H1 (cell line): ENCODE data around the gene SENP1. TPM values are rescaled to one million over a fixed set of nuclear protein-coding genes. Genes with fewer than 3 reads are reported as not detected.

Experiments
- CTCF ChIA-PET: fragments of 300-600 bp; sonication (Branson Sonifier 250); formaldehyde crosslinking; loops from one replicate; lab custom pipeline; 2021; ENCODE audit not compliant: partially characterized antibody; lab: Charles Lee
- POLR2A ChIA-PET: fragments of 300-600 bp; sonication (Branson Sonifier 250); formaldehyde crosslinking; loops from one replicate; lab custom pipeline; 2021; ENCODE audit warnings: inconsistent platforms; ENCODE audit not compliant: partially characterized antibody; lab: Charles Lee
- DNase-seq, 2 experiments: peaks; one replicate each; pipeline versions ENCODE4 v3.0.0 to v3.0.0-alpha.2; 2010 to 2022; ENCODE audit warnings: low spot score in 2 of 2, low read depth in 1 of 2, mixed read lengths in 1 of 2
- FAIRE-seq: peaks from 2 replicates; lab custom pipeline; 2011; peaks lifted over from hg19 to GRCh38; lab: Jason Lieb, UNC
- H2AFZ ChIP-seq: 2 replicates; pipeline ENCODE4 v1.8.1; 2012; ENCODE audit warnings: low read length, inconsistent platforms
- H2AK5ac ChIP-seq: 2 replicates; pipeline ENCODE4 v1.6.1; 2013; ENCODE audit warnings: low read depth, low read length
- H2BK120ac ChIP-seq: replicated peaks from 2 replicates; pipeline ENCODE3; 2013; ENCODE audit warnings: low read depth, low read length, inconsistent platforms
- H2BK12ac ChIP-seq: 2 replicates; pipeline ENCODE4 v1.6.1; 2013; ENCODE audit warnings: low read depth, low read length
- H2BK15ac ChIP-seq: 2 replicates; pipeline ENCODE4 v1.6.1; 2013; ENCODE audit warnings: low read length
- H2BK20ac ChIP-seq: 2 replicates; pipeline ENCODE4 v1.6.1; 2013; ENCODE audit warnings: low read length
- H2BK5ac ChIP-seq: 2 replicates; pipeline ENCODE4 v1.6.1; 2013; ENCODE audit warnings: low read depth, low read length
- H3K14ac ChIP-seq: 2 replicates; pipeline ENCODE4 v1.6.1; 2013; ENCODE audit warnings: inconsistent platforms; ENCODE audit not compliant: insufficient read length
- H3K18ac ChIP-seq: 2 replicates; pipeline ENCODE4 v1.6.1; 2013; ENCODE audit warnings: low read length; ENCODE audit errors: extremely low read depth
- H3K23ac ChIP-seq: 2 replicates; pipeline ENCODE4 v1.6.1; 2013; ENCODE audit warnings: inconsistent platforms; ENCODE audit not compliant: insufficient read length
- H3K23me2 ChIP-seq: 2 replicates; pipeline ENCODE4 v1.6.1; 2013; ENCODE audit warnings: low read depth, low read length
- H3K27ac ChIP-seq: 2 replicates; pipeline ENCODE4 v1.6.1; 2011; ENCODE audit warnings: low read depth, low read length, inconsistent platforms
- H3K27me3 ChIP-seq, 4 experiments: replicated peaks in 1 of 4; 1 replicate in 1 of 4; 2 replicates in 3 of 4; pipeline versions ENCODE4 v1.6.1 to v1.8.1; 2011 to 2013; ENCODE audit warnings: low read length in 3 of 4, mild to moderate bottlenecking in 3 of 4, inconsistent platforms in 2 of 4, mixed read lengths in 2 of 4, moderate library complexity in 1 of 4; ENCODE audit not compliant: control insufficient read depth in 3 of 4, insufficient read depth in 3 of 4; ENCODE audit errors: extremely low read depth in 1 of 4
- H3K36me3 ChIP-seq, 4 experiments: 2 replicates each; pipeline versions ENCODE4 v1.6.1 to v1.8.1; 2011 to 2013; ENCODE audit warnings: mild to moderate bottlenecking in 4 of 4, low read length in 3 of 4, moderate library complexity in 2 of 4, control low read depth in 1 of 4, inconsistent platforms in 1 of 4; ENCODE audit not compliant: insufficient read depth in 4 of 4, control insufficient read depth in 2 of 4
- H3K4ac ChIP-seq: replicated peaks from 2 replicates; pipeline ENCODE3; 2013; ENCODE audit warnings: low read length, low read depth, mixed read lengths, inconsistent platforms; ENCODE audit not compliant: insufficient read length
- H3K4me1 ChIP-seq, 4 experiments: replicated peaks in 1 of 4; 1 replicate in 1 of 4; 2 replicates in 3 of 4; pipeline versions ENCODE4 v1.6.1 to v1.8.1; 2011 to 2013; ENCODE audit warnings: low read length in 3 of 4, inconsistent platforms in 2 of 4, mixed read lengths in 1 of 4; ENCODE audit not compliant: insufficient read depth in 4 of 4, control insufficient read depth in 3 of 4
- H3K4me2 ChIP-seq, 2 experiments: 2 replicates each; pipeline versions ENCODE4 v1.6.1 to v1.8.1; 2011 to 2013; ENCODE audit warnings: low read depth in 2 of 2, low read length in 2 of 2, control low read depth in 1 of 2, inconsistent platforms in 1 of 2, mild to moderate bottlenecking in 1 of 2; ENCODE audit not compliant: insufficient read depth in 1 of 2
- H3K4me3 ChIP-seq, 4 experiments: fragments of 200-600, 300-600 bp in 1 of 4; sonication (generic), shearing (Covaris generic), sonication (Bioruptor Twin) in 1 of 4; 2 replicates each; pipeline versions ENCODE4 v1.5.1 to v1.8.1; 2011 to 2016; ENCODE audit warnings: low read length in 4 of 4, low read depth in 3 of 4, control low read depth in 2 of 4, inconsistent platforms in 2 of 4, mild to moderate bottlenecking in 2 of 4, mixed read lengths in 1 of 4, moderate library complexity in 1 of 4; ENCODE audit not compliant: insufficient read depth in 2 of 4; ENCODE audit errors: extremely low read depth in 1 of 4
- H3K56ac ChIP-seq: replicated peaks from 2 replicates; pipeline ENCODE3; 2013; ENCODE audit warnings: low read depth, mild to moderate bottlenecking, mixed read lengths, low read length, inconsistent platforms; ENCODE audit not compliant: insufficient read length
- H3K79me1 ChIP-seq: 2 replicates; pipeline ENCODE4 v1.6.1; 2013; ENCODE audit warnings: low read depth, low read length, control low read depth
- H3K79me2 ChIP-seq, 2 experiments: 2 replicates each; pipeline versions ENCODE4 v1.6.1 to v1.8.1; 2012 to 2013; ENCODE audit warnings: low read length in 2 of 2, mild to moderate bottlenecking in 2 of 2, inconsistent platforms in 1 of 2; ENCODE audit not compliant: insufficient read depth in 2 of 2, control insufficient read depth in 1 of 2
- H3K9ac ChIP-seq, 4 experiments: replicated peaks in 1 of 4; 1 replicate in 1 of 4; 2 replicates in 3 of 4; pipeline versions ENCODE4 v1.6.1 to v1.8.1; 2011 to 2013; ENCODE audit warnings: low read depth in 3 of 4, low read length in 3 of 4, control low read depth in 2 of 4, mild to moderate bottlenecking in 2 of 4, moderate library complexity in 2 of 4, inconsistent platforms in 1 of 4; ENCODE audit errors: extremely low read depth in 1 of 4
- H3K9me3 ChIP-seq, 2 experiments: 2 replicates each; pipeline versions ENCODE4 v1.6.1 to v1.8.1; 2012 to 2013; ENCODE audit warnings: mild to moderate bottlenecking in 2 of 2, moderate library complexity in 2 of 2, control low read depth in 1 of 2, inconsistent platforms in 1 of 2, low read depth in 1 of 2, low read length in 1 of 2, mixed read lengths in 1 of 2; ENCODE audit not compliant: insufficient read depth in 2 of 2
- H4K20me1 ChIP-seq, 2 experiments: replicated peaks in 1 of 2; 2 replicates each; pipeline versions ENCODE3 to v1.8.1; 2011 to 2013; ENCODE audit warnings: inconsistent platforms in 2 of 2, low read length in 2 of 2, mild to moderate bottlenecking in 1 of 2; ENCODE audit not compliant: insufficient read depth in 2 of 2, control insufficient read depth in 1 of 2
- H4K5ac ChIP-seq: 2 replicates; pipeline ENCODE4 v1.6.1; 2013; ENCODE audit warnings: low read length, low read depth, mixed read lengths, inconsistent platforms; ENCODE audit not compliant: insufficient read length
- H4K8ac ChIP-seq: 2 replicates; pipeline ENCODE4 v1.8.0; 2013; ENCODE audit warnings: mild to moderate bottlenecking, moderate library complexity, low read length, inconsistent platforms; ENCODE audit not compliant: insufficient read depth; ENCODE audit errors: extremely low read depth
- H4K91ac ChIP-seq: replicated peaks from 2 replicates; pipeline ENCODE3; 2013; ENCODE audit warnings: low read length, mixed read lengths, inconsistent platforms; ENCODE audit not compliant: insufficient read length
- SUZ12 ChIP-seq: fragments of 200-600 bp; sonication (generic); IDR thresholded peaks from 2 replicates; pipeline ENCODE4 v1.6.1; 2012; ENCODE audit warnings: mild to moderate bottlenecking, inconsistent platforms, low read length, moderate library complexity, mixed read lengths
- polyA plus RNA-seq, 7 experiments: library from polyadenylated mRNA; depleted of rRNA in 3 of 7; stranded (reverse) in 5 of 7; unstranded in 2 of 7; fragments of >200 nt in 5 of 7; fragments of 200-250 nt in 2 of 7; gene quantifications; 1 replicate in 5 of 7; 2 replicates in 1 of 7; 4 replicates in 1 of 7; pipeline versions ENCODE4 v1.2.1 to v1.2.3, GENCODE V29; 2011 to 2013; ENCODE audit warnings: missing spikeins in 2 of 7, mixed read lengths in 2 of 7
- total RNA-seq: library from RNA; stranded (reverse); fragmentation: NEBNext Ultra II Directional; extraction: Animal tissue kit (Norgen Biotek cat#: 25700); gene quantifications from 2 replicates; pipeline ENCODE4 v1.2.1, GENCODE V29; 2021
- TF ChIP-seq, protein P1 (sequence below): IDR thresholded peaks from 2 replicates; pipeline ENCODE4 v1.6.1; 2012; ENCODE audit warnings: inconsistent platforms

SENP1 gene
- total and polyA plus RNA-seq, 2 of the 8 experiments (the other 6 are each of a cell fraction or from before 2014, with no cell fraction given): 14.2 to 31.5 TPM

GRCh38 chr12:48005750-48006021 is 100.2 kb downstream of the SENP1 start:
- Histone ChIP-seq H3K27ac (no peak overlapping the region), H2AK5ac (no peak overlapping the region), H3K9me3 (no peaks in the 10 kb centered on the region), H3K36me3 (no peaks in the 10 kb centered on the region), H3K18ac (no peak overlapping the region), H3K56ac (no peak overlapping the region), H2BK15ac (no peak overlapping the region; the same call in 1 of the 2 replicates), H3K79me1 (no peaks in the 10 kb centered on the region; the same call in 1 of the 2 replicates), H3K4me1 (peaks cover 19 to 33% (median 21%) of the 10 kb centered on the region in 4 experiments), H2BK20ac (no peak overlapping the region), H3K4me2 (peak overlapping the region; percentile 90 to 99), H2BK12ac (no peak overlapping the region), H2BK5ac (no peak overlapping the region), H3K27me3 (peaks cover 79 to 100% (median 98%) of the 10 kb centered on the region in 4 experiments), H4K91ac (no peak overlapping the region), H3K4me3 (peak overlapping the region in 3 of 4 experiments; percentile 27 to 60 (median 45); a peak in 5 of 8 replicates), H4K8ac (no peak overlapping the region), H2BK120ac (no peak overlapping the region), H3K23me2 (peaks cover 25% of the 10 kb centered on the region), H4K20me1 (peaks cover 5 to 15% of the 10 kb centered on the region in 2 experiments), H3K9ac (no peak overlapping the region), H3K14ac (no peak overlapping the region), H2AFZ (no peak overlapping the region), H3K23ac (no peak overlapping the region), H4K5ac (no peak overlapping the region), H3K79me2 (no peaks in the 10 kb centered on the region), H3K4ac (no peak overlapping the region)
- DNase-seq (no peak), FAIRE-seq (no peak)
- CTCF ChIA-PET: interaction anchor here (0.8 to 3.6 kb wide), 13 partner anchors 9 to 72 kb away, joined by 3 to 21 read pairs (median 4); no protein-coding TSS in a partner anchor
- POLR2A ChIA-PET: interaction anchor here (0.8 to 1.2 kb wide), 4 partner anchors 16 to 100 kb away, joined by 3 to 5 read pairs (median 3); partner anchors contain the start of gene SENP1
- peak; percentile 44; the same call in 1 of the 2 replicates for TF ChIP-seq SUZ12
- TF ChIP-seq, protein P1, sequence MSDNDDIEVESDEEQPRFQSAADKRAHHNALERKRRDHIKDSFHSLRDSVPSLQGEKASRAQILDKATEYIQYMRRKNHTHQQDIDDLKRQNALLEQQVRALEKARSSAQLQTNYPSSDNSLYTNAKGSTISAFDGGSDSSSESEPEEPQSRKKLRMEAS: no peak
